A673 (cell line): ENCODE results near the gene HOXA4. TPM values are rescaled to one million over a fixed set of nuclear protein-coding genes. Genes with fewer than 3 reads are reported as not detected.

Source experiments
- BruUV-seq: library from RNA; stranded (reverse); fragments of 400-500 nt; replicated peaks from 2 replicates; lab custom pipeline; 2021; lab: Mats Ljungman, UMichigan
- CTCF ChIA-PET: fragments of 300-600 bp; sonication (Branson Sonifier 250); formaldehyde crosslinking; loops from one replicate; lab custom pipeline; 2022; ENCODE audit warnings: antibody characterized with exemption; lab: Charles Lee
- POLR2A ChIA-PET: fragments of 300-600 bp; sonication (Branson Sonifier 250); formaldehyde crosslinking; loops from one replicate; lab custom pipeline; 2022; ENCODE audit warnings: antibody characterized with exemption; ENCODE audit not compliant: low non-redundant PET; lab: Charles Lee
- DNase-seq: peaks from one replicate; pipeline ENCODE4 v3.0.0-alpha.2; 2015; ENCODE audit warnings: low spot score
- H3K27ac ChIP-seq: fragments of 200-600 bp; sonication (generic); 2 replicates; pipeline ENCODE4 v1.5.1; 2016; ENCODE audit warnings: mixed run types, low read depth, mild to moderate bottlenecking, mixed read lengths, antibody characterized with exemption, low read length; ENCODE audit not compliant: poor library complexity, severe bottlenecking
- H3K27me3 ChIP-seq: fragments of 200-600 bp; sonication (generic); replicated peaks from 2 replicates; pipeline ENCODE4 v1.6.1; 2017; ENCODE audit warnings: mixed run types, low read depth, mild to moderate bottlenecking, mixed read lengths, antibody characterized with exemption, low read length; ENCODE audit not compliant: insufficient read depth, poor library complexity
- H3K36me3 ChIP-seq: fragments of 200-600 bp; sonication (generic); 2 replicates; pipeline ENCODE4 v1.6.1; 2016; ENCODE audit warnings: mixed run types, mild to moderate bottlenecking, mixed read lengths, antibody characterized with exemption, low read length; ENCODE audit not compliant: insufficient read depth, poor library complexity, severe bottlenecking
- H3K4me1 ChIP-seq: fragments of 200-600 bp; sonication (generic); 2 replicates; pipeline ENCODE4 v1.6.1; 2017; ENCODE audit warnings: mixed run types, mild to moderate bottlenecking, mixed read lengths, antibody characterized with exemption, low read length; ENCODE audit not compliant: insufficient read depth, poor library complexity, severe bottlenecking
- H3K4me3 ChIP-seq: fragments of 200-600 bp; sonication (generic); 2 replicates; pipeline ENCODE4 v1.5.1; 2016; ENCODE audit warnings: low read depth, mixed run types, mild to moderate bottlenecking, mixed read lengths, low read length; ENCODE audit not compliant: poor library complexity, severe bottlenecking
- H3K9me3 ChIP-seq: fragments of 200-600 bp; sonication (generic); 2 replicates; pipeline ENCODE4 v1.6.1; 2016; ENCODE audit warnings: mixed run types, low read depth, mild to moderate bottlenecking, mixed read lengths, antibody characterized with exemption, low read length; ENCODE audit not compliant: poor library complexity, severe bottlenecking
- EZH2 ChIP-seq: fragments of 200-600 bp; sonication (generic); IDR thresholded peaks from 2 replicates; pipeline ENCODE4 v1.6.1; 2017; ENCODE audit warnings: borderline replicate concordance, low read depth, mild to moderate bottlenecking, mixed read lengths, antibody characterized with exemption, low read length; ENCODE audit not compliant: poor library complexity, severe bottlenecking
- intact Hi-C: fragments of 100-400 bp; cut with micrococcal nuclease; formaldehyde crosslinking; loops from one replicate; pipeline ENCODE4 v1.10.0; 2022; ENCODE audit not compliant: unreplicated experiment
- total RNA-seq: library from RNA; stranded (reverse); gene quantifications from 2 replicates; pipeline ENCODE4 v1.2.3, GENCODE V29; 2021
- TF ChIP-seq, protein P1 (sequence below): fragments of 300-800, 200-600 bp; sonication (generic); conservative IDR thresholded peaks from 2 replicates; pipeline ENCODE4 v1.5.1; 2017; ENCODE audit warnings: low read depth, mild to moderate bottlenecking, antibody characterized with exemption, low read length, moderate library complexity, mixed read lengths

Gene HOXA4
- total RNA-seq, 1 experiment from 2014 or later, result not detected

DNA sequence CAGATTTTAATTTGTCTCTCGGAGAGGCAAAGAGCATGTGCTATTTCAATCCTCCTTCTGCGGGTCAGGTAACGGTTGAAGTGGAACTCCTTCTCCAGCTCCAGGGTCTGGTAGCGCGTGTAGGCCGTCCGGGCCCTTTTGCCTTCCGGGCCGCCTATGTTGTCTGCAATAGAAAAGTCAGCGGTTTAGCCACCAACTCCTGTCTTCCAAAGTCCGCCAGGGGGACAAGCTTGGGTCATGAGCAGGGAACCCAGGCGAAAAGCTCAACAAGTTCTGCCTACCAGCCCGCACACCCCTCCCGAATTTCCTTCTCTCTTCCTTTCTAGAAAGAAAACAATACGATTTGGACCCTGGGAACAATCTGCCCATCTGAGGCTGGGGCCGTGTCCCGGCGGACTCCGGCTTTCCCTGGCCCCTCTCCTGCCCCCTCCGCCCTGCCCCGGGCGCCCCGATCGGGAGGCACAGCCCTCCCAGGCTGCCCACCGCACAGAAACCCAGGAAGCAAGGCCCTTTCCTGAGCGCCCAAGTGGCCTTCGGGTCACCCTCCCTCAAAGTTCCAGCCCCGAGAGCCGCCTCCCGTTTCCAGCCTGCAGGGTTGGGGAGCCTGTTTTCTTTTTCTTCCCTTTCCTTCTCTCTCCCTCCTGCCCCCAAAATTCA lies 11.5 kb upstream of the HOXA4 start:
- Histone ChIP-seq H3K4me1 (peaks cover 13% of the 10 kb centered on the region), H3K36me3 (no peaks in the 10 kb centered on the region), H3K4me3 (no peak overlapping the region), H3K27me3 (peaks cover 100% of the 10 kb centered on the region), H3K27ac (no peak overlapping the region), H3K9me3 (no peaks in the 10 kb centered on the region)
- POLR2A ChIA-PET, result no interaction called here
- CTCF ChIA-PET, result no interaction called here
- intact Hi-C loops, result loop anchor here (5.0 kb wide), 1 partner anchor 1270 kb away; no protein-coding TSS in a partner anchor
- no TSS peak for BruUV-seq
- DNase-seq, result no peak
- TF ChIP-seq, protein P1, sequence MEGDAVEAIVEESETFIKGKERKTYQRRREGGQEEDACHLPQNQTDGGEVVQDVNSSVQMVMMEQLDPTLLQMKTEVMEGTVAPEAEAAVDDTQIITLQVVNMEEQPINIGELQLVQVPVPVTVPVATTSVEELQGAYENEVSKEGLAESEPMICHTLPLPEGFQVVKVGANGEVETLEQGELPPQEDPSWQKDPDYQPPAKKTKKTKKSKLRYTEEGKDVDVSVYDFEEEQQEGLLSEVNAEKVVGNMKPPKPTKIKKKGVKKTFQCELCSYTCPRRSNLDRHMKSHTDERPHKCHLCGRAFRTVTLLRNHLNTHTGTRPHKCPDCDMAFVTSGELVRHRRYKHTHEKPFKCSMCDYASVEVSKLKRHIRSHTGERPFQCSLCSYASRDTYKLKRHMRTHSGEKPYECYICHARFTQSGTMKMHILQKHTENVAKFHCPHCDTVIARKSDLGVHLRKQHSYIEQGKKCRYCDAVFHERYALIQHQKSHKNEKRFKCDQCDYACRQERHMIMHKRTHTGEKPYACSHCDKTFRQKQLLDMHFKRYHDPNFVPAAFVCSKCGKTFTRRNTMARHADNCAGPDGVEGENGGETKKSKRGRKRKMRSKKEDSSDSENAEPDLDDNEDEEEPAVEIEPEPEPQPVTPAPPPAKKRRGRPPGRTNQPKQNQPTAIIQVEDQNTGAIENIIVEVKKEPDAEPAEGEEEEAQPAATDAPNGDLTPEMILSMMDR, result no peak
- no peak for TF ChIP-seq EZH2

DNA sequence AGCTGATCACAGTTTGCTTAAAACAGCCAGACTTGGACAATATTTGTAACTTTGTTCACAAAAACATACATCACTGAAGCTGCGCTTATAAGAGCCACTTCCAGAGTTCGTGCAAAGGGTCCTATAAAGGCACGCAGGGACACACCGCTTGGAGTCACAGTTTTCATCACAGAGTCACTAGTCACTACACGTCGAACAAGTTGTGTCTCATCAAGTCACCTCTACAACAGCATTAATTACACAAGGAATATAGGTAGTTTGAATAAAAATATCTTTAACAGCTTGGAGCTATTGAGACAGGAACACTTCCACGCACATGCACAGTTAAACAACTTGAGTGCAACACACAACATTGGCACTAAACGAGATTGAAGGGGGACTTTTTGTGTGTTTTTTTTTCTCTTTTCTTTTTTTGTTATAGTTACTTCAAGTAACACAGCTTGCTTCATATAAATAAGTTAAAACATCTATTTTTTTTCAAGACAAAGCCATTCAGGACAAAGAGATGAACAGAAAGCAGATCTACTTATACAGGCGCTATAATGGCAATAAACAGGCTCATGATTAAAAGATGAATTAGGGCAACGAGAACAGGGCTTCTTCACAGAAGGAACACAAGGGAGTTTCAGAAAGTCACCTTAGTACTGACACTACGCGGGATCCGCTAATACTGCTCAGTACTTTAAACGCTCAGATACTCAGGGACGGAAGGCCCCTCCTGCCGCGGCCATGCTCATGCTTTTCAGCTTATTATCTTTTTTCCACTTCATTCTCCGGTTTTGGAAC lies 10.8 kb upstream of the HOXA4 start:
- intact Hi-C loops, result loop anchor here (5.0 kb wide), 1 partner anchor 1269 kb away; no protein-coding TSS in a partner anchor
- BruUV-seq, result no TSS peak
- no peak for DNase-seq

DNA sequence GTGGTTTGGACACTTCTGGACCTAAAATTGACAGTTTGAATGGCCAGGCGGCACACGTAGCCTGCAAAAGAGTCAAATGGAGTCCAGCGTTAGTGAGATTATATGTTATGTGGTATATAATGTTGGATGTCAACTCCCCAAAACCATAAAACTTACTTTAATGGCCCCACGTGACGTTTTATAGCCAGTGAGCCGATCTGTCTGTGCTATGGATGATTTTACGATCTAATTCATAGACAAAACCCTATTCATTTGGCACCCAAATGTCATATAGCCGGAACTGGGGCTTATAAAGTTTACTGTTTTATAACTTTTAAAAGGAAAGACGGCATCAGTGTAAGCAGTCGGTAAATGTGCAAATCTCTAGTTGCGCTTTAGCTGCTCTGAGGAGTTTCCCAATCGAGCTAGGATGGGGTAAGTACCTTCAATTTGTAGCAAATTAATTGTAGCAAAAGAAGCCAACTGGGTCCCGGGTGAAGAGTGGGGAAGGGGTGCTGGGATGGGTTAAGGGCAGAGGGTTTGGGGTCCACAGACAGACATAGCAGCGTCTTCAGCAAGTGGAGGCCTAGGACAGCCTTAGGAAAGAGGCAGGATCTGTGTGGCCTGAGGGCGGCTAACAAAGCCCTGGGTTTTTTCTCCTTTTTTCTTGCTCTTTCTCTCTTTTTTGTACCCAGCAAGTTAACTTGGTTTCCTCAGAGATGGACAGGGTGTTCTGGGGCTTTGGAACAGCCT lies 9.7 kb upstream of the HOXA4 start:
- Histone ChIP-seq H3K27me3 (peaks cover 100% of the 10 kb centered on the region), H3K9me3 (no peaks in the 10 kb centered on the region), H3K4me1 (peaks cover 13% of the 10 kb centered on the region), H3K27ac (no peak overlapping the region), H3K4me3 (no peak overlapping the region), H3K36me3 (no peaks in the 10 kb centered on the region)
- ChIA-PET CTCF (no interaction called here), POLR2A (no interaction called here)
- intact Hi-C loops, result loop anchor here (5.0 kb wide), 1 partner anchor 1268 kb away; no protein-coding TSS in a partner anchor
- DNase-seq, result no peak
- TF ChIP-seq, protein P1, result no peak
- no peak for TF ChIP-seq EZH2
- BruUV-seq, result no TSS peak

More for the DNA sequence above, 10.8 kb upstream of the HOXA4 start:
- no peaks in the 10 kb centered on the region for H3K9me3 ChIP-seq
- no peak overlapping the region for H3K27ac ChIP-seq
- H3K27me3 ChIP-seq, result peaks cover 100% of the 10 kb centered on the region
- no peaks in the 10 kb centered on the region for H3K36me3 ChIP-seq
- H3K4me3 ChIP-seq, result no peak overlapping the region
- TF ChIP-seq, protein P1, result no peak
- no peak for TF ChIP-seq EZH2
- ChIA-PET CTCF (no interaction called here), POLR2A (no interaction called here)
- peaks cover 13% of the 10 kb centered on the region for H3K4me1 ChIP-seq
